ENCODE results near the gene MID1IP1.

MID1IP1 gene

DNA sequence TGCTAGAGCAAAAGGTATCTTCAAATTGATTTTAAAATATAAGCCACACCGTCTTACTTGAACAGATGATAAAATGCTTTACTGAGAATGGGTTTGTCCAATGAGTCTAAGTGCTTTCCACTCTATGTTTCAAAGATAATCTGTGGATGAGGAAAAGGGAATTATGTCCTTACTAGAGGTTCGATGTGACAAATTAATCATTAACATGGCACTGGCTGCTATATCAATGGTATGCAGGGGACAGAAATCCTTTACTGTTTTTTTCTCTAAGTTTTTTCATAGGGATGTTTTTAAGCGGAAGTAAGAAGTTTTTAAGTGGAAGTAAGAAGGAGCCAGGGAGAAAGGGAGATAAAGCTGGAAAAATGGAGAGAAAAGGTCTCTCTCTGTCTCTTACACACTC lies 38.0 kb downstream of the MID1IP1 start:
- no peak for DNase-seq (ENCODE audit: low read depth)
- no peak overlapping the region for H3K4me3 ChIP-seq (ENCODE audit: low read depth, low read length)
- no peak for TF ChIP-seq CTCF (IDR thresholded peaks at IDR 0.05; ENCODE audit: control insufficient read depth, extremely low read depth, insufficient read depth)

GRCh38 chrX:38839944-38840343 lies 38.7 kb downstream of the MID1IP1 start:
- DNase-seq (ENCODE audit: low read depth), result no peak
- no peak overlapping the region for H3K4me3 ChIP-seq (ENCODE audit: low read depth, low read length)
- TF ChIP-seq CTCF (IDR thresholded peaks at IDR 0.05; ENCODE audit: control insufficient read depth, extremely low read depth, insufficient read depth), result no peak

- DNase-seq (ENCODE audit: low read depth), result no peak
- TF ChIP-seq CTCF (IDR thresholded peaks at IDR 0.05; ENCODE audit: control insufficient read depth, extremely low read depth, insufficient read depth), result no peak
- no peak overlapping the region for H3K4me3 ChIP-seq (ENCODE audit: low read depth, low read length)
These were observed 40.5 kb downstream of the MID1IP1 start for GRCh38 chrX:38841750-38842149.

GRCh38 chrX:38845426-38845825 lies 44.2 kb downstream of the MID1IP1 start:
- no peak for DNase-seq (ENCODE audit: low read depth)
- TF ChIP-seq CTCF (IDR thresholded peaks at IDR 0.05; ENCODE audit: control insufficient read depth, extremely low read depth, insufficient read depth), result no peak
- no peak overlapping the region for H3K4me3 ChIP-seq (ENCODE audit: low read depth, low read length)

DNA sequence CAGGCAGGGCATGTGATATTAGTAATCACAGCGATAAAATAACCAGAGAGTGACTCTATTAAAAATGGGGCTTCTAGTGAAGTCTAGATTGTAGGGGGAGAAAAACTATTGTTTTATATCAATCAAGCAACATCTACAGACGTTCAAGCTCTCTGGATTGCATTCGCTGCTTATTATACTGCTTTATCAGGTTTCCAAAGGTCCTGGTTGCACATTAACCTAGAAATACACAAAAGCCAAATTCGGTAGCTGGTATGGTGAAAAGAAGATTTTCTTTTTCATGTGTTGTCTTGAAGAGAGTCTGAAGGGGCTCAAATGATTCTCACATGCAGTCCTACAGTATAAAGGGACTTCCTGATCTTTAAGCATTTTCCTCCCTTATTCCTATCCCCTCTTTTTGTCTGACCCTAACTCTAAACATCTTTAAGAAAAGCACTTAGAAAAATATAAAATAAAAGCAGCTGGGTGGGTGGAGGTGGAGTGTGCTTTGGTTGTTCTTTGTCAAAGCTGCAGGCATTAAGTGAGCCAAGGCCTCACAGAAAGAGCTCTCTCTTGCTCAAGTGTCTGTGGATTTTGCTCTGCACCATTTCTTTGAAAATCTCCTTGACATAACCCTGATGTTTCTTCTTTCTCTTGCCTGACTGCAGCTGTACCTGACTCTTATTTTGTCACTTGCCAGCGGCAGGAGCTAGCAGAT lies 46.1 kb downstream of the MID1IP1 start:
- no peak for TF ChIP-seq CTCF (IDR thresholded peaks at IDR 0.05; ENCODE audit: control insufficient read depth, extremely low read depth, insufficient read depth)
- no peak overlapping the region for H3K4me3 ChIP-seq (ENCODE audit: low read depth, low read length)
- no peak for DNase-seq (ENCODE audit: low read depth)

DNA sequence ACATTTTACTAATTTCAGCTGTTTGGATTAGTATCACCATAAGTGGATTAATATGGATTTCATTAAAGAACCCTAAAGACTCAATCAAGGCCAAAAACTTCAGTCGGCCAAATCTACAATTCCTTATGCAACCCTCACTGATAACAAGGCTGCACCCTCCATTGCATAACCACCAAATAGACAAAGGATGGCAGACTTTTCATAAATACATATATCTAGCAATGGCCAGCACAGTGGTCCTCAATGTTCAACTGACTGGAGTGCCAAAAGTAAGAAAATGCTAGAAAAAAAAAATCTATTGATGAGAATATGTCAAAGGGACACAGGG lies 46.6 kb downstream of the MID1IP1 start:
- no peak for TF ChIP-seq CTCF (IDR thresholded peaks at IDR 0.05; ENCODE audit: control insufficient read depth, extremely low read depth, insufficient read depth)
- no peak for DNase-seq (ENCODE audit: low read depth)
- H3K4me3 ChIP-seq (ENCODE audit: low read depth, low read length), result no peak overlapping the region
